ENCODE results near the gene MPPED1. TPM values are rescaled to one million over a fixed set of nuclear protein-coding genes. Genes with fewer than 3 reads are reported as not detected.

MPPED1 gene
- total RNA-seq, 2 donors from 2014 or later: 0.11 to 0.59 TPM

- peaks cover 6% of the 10 kb centered on the region for H3K9me3 Mint-ChIP-seq
- H3K4me3 Mint-ChIP-seq: no peak overlapping the region
- peaks cover 2% of the 10 kb centered on the region for H3K27me3 Mint-ChIP-seq (ENCODE audit: insufficient read depth)
- DNase-seq: no peak
- 89 to 95% methylated on average over 19 to 23 of the region's 23 CpGs for WGBS, 2 experiments (ENCODE audit: insufficient coverage in 1 of 2, insufficient read length in 1 of 2)
- Histone ChIP-seq H3K9ac (ENCODE audit: extremely low read depth, low read length, poor library complexity, severe bottlenecking) (no peak overlapping the region), H3K4me3 (ENCODE audit: low read length) (no peak overlapping the region), H3K4me1 (ENCODE audit: control insufficient read depth, insufficient read depth, low read length) (no peaks in the 10 kb centered on the region), H3K9me3 (ENCODE audit: control insufficient read depth, low read length) (no peaks in the 10 kb centered on the region), H3K36me3 (ENCODE audit: control insufficient read depth, insufficient read depth, low read length) (no peaks in the 10 kb centered on the region), H3K27me3 (ENCODE audit: control insufficient read depth, insufficient read depth, low read length, poor library complexity, severe bottlenecking) (no peaks in the 10 kb centered on the region), H3K27ac (ENCODE audit: low read depth, low read length) (no peak overlapping the region)
- H3K27ac Mint-ChIP-seq: peak overlapping the region; percentile 79
- TF ChIP-seq CTCF (conservative IDR thresholded peaks at IDR 0.05): no peak
- H3K4me1 Mint-ChIP-seq: peaks cover 18% of the 10 kb centered on the region
- no peaks in the 10 kb centered on the region for H3K36me3 Mint-ChIP-seq (ENCODE audit: low read depth)
These were observed 14.8 kb upstream of the MPPED1 start for GRCh38 chr22:43396934-43397457.

- 86 to 91% methylated on average over 1 to 7 of the region's 7 CpGs for WGBS, 2 experiments (ENCODE audit: insufficient coverage in 1 of 2, insufficient read length in 1 of 2)
- Mint-ChIP-seq H3K27me3 (ENCODE audit: insufficient read depth) (peaks cover 4% of the 10 kb centered on the region), H3K4me3 (no peak overlapping the region), H3K27ac (no peak overlapping the region), H3K4me1 (peaks cover 13% of the 10 kb centered on the region), H3K9me3 (peaks cover 6% of the 10 kb centered on the region), H3K36me3 (ENCODE audit: low read depth) (no peaks in the 10 kb centered on the region)
- Histone ChIP-seq H3K4me1 (ENCODE audit: control insufficient read depth, insufficient read depth, low read length) (no peaks in the 10 kb centered on the region), H3K27ac (ENCODE audit: low read depth, low read length) (no peak overlapping the region), H3K36me3 (ENCODE audit: control insufficient read depth, insufficient read depth, low read length) (no peaks in the 10 kb centered on the region), H3K9ac (ENCODE audit: extremely low read depth, low read length, poor library complexity, severe bottlenecking) (no peak overlapping the region), H3K9me3 (ENCODE audit: control insufficient read depth, low read length) (no peaks in the 10 kb centered on the region), H3K4me3 (ENCODE audit: low read length) (no peak overlapping the region), H3K27me3 (ENCODE audit: control insufficient read depth, insufficient read depth, low read length, poor library complexity, severe bottlenecking) (no peaks in the 10 kb centered on the region)
- TF ChIP-seq CTCF (conservative IDR thresholded peaks at IDR 0.05): no peak
- no peak for DNase-seq
These were observed 14.0 kb upstream of the MPPED1 start for GRCh38 chr22:43397766-43398165.

GRCh38 chr22:43398246-43398645, 13.6 kb upstream of the MPPED1 start:
- Histone ChIP-seq H3K4me1 (ENCODE audit: control insufficient read depth, insufficient read depth, low read length) (no peaks in the 10 kb centered on the region), H3K27me3 (ENCODE audit: control insufficient read depth, insufficient read depth, low read length, poor library complexity, severe bottlenecking) (no peaks in the 10 kb centered on the region), H3K9ac (ENCODE audit: extremely low read depth, low read length, poor library complexity, severe bottlenecking) (no peak overlapping the region), H3K27ac (ENCODE audit: low read depth, low read length) (no peak overlapping the region), H3K36me3 (ENCODE audit: control insufficient read depth, insufficient read depth, low read length) (no peaks in the 10 kb centered on the region), H3K4me3 (ENCODE audit: low read length) (no peak overlapping the region), H3K9me3 (ENCODE audit: control insufficient read depth, low read length) (no peaks in the 10 kb centered on the region)
- Mint-ChIP-seq H3K9me3 (peaks cover 6% of the 10 kb centered on the region), H3K27ac (peak overlapping the region; percentile 52), H3K4me3 (no peak overlapping the region), H3K36me3 (ENCODE audit: low read depth) (no peaks in the 10 kb centered on the region), H3K4me1 (peaks cover 9% of the 10 kb centered on the region), H3K27me3 (ENCODE audit: insufficient read depth) (peaks cover 4% of the 10 kb centered on the region)
- TF ChIP-seq CTCF (conservative IDR thresholded peaks at IDR 0.05): no peak
- WGBS, 2 experiments (ENCODE audit: insufficient coverage in 1 of 2, insufficient read length in 1 of 2): 89 to 92% methylated on average over 5 of the region's 5 CpGs
- no peak for DNase-seq
